K562 (cell line): ENCODE results near the gene MICOS13. TPM values are rescaled to one million over a fixed set of nuclear protein-coding genes. Genes with fewer than 3 reads are reported as not detected.

Source experiments
- ATAC-seq: fragments of 200-7000 bp; cut with Tn5 transposase; 3 replicates; pipeline ENCODE4 v1.9.1; 2020; ENCODE audit warnings: moderate library complexity
- BruUV-seq: library from RNA; stranded (reverse); fragments of 400-500 nt; replicated peaks from 2 replicates; lab custom pipeline; 2021; lab: Mats Ljungman, UMichigan
- CTCF ChIA-PET: fragments of 300-600 bp; formaldehyde crosslinking; extraction: SDS; loops from one replicate; lab custom pipeline; 2021; ENCODE audit warnings: low intra/inter-chr PET ratio; lab: Yijun Ruan, JAX
- POLR2A ChIA-PET: fragments of 300-600, 350-650 bp; sonication (Branson Sonifier 250); formaldehyde crosslinking; extraction: SDS; loops from one replicate; lab custom pipeline; 2021; ENCODE audit warnings: antibody characterized with exemption, inconsistent platforms; lab: Yijun Ruan, JAX
- DNase-seq, 4 experiments: peaks; one replicate each; pipeline versions ENCODE4 v3.0.0 to v3.0.0-alpha.2; 2011 to 2018; ENCODE audit warnings: low spot score in 3 of 4, mixed read lengths in 3 of 4; ENCODE audit errors: extremely low read depth in 1 of 4
- FAIRE-seq: peaks from 2 replicates; lab custom pipeline; 2011; peaks lifted over from hg19 to GRCh38; lab: Jason Lieb, UNC
- H2AFZ ChIP-seq: 2 replicates; pipeline ENCODE4 v1.6.0; 2011; ENCODE audit warnings: low read depth, low read length, control low read depth, inconsistent platforms
- H3K27ac ChIP-seq: fragments of 200-600 bp; 3 replicates; pipeline ENCODE4 v1.8.0; 2011; ENCODE audit warnings: low read depth, mild to moderate bottlenecking, control low read depth, inconsistent platforms, low read length, moderate library complexity, mixed read lengths; ENCODE audit errors: extremely low read depth
- H3K27me3 ChIP-seq, 2 experiments: fragments of 300-600 bp in 1 of 2; 2 replicates in 1 of 2; 3 replicates in 1 of 2; pipeline versions ENCODE4 v1.6.0 to v1.8.0; 2011; ENCODE audit warnings: inconsistent platforms in 2 of 2, low read length in 2 of 2, mild to moderate bottlenecking in 1 of 2, mixed read lengths in 1 of 2, moderate library complexity in 1 of 2; ENCODE audit not compliant: control insufficient read depth in 2 of 2, insufficient read depth in 2 of 2
- H3K36me3 ChIP-seq: fragments of 300-600 bp; 3 replicates; pipeline ENCODE4 v1.8.0; 2011; ENCODE audit warnings: mild to moderate bottlenecking, low read length, inconsistent platforms; ENCODE audit not compliant: control insufficient read depth, insufficient read depth
- H3K4me1 ChIP-seq, 2 experiments: fragments of 200-600 bp in 1 of 2; replicated peaks in 1 of 2; 2 replicates in 1 of 2; 3 replicates in 1 of 2; pipeline versions ENCODE4 v1.5.1 to v1.8.0; 2011; ENCODE audit warnings: inconsistent platforms in 2 of 2, low read length in 2 of 2, mild to moderate bottlenecking in 1 of 2, mixed read lengths in 1 of 2, moderate library complexity in 1 of 2; ENCODE audit not compliant: control insufficient read depth in 2 of 2, insufficient read depth in 2 of 2
- H3K4me2 ChIP-seq: 2 replicates; pipeline ENCODE4 v1.6.1; 2011; ENCODE audit warnings: low read length, control low read depth, inconsistent platforms, mixed read lengths; ENCODE audit not compliant: insufficient read depth
- H3K4me3 ChIP-seq: fragments of 200-600 bp; sonication (generic), shearing (Covaris generic); 2 replicates; pipeline ENCODE4 v1.5.1; 2016; ENCODE audit warnings: control low read depth, inconsistent platforms
- H3K79me2 ChIP-seq: fragments of 200-600 bp; 3 replicates; pipeline ENCODE4 v1.8.0; 2011; ENCODE audit warnings: low read length, inconsistent platforms; ENCODE audit not compliant: control insufficient read depth, insufficient read depth
- H3K9ac ChIP-seq, 2 experiments: 2 replicates each; pipeline versions ENCODE4 v1.6.0 to v1.6.1; 2011; ENCODE audit warnings: low read depth in 2 of 2, low read length in 2 of 2, control low read depth in 1 of 2, inconsistent platforms in 1 of 2, mild to moderate bottlenecking in 1 of 2, mixed read lengths in 1 of 2; ENCODE audit not compliant: insufficient read depth in 1 of 2
- H3K9me1 ChIP-seq: one replicate; pipeline ENCODE4 v1.6.0; 2011; ENCODE audit warnings: inconsistent platforms, mild to moderate bottlenecking, low read length, moderate library complexity; ENCODE audit not compliant: control insufficient read depth, insufficient read depth
- H3K9me3 ChIP-seq: replicated peaks from 2 replicates; pipeline ENCODE4 v1.5.1; 2011; ENCODE audit warnings: low read depth, low read length, inconsistent platforms; ENCODE audit not compliant: control insufficient read depth, insufficient read depth
- H4K20me1 ChIP-seq: replicated peaks from 2 replicates; pipeline ENCODE4 v1.6.1; 2011; ENCODE audit warnings: low read length, inconsistent platforms, mixed read lengths; ENCODE audit not compliant: control insufficient read depth, insufficient read depth
- ESRRA ChIP-seq: fragments of 450-650 bp; IDR thresholded peaks from 2 replicates; pipeline ENCODE4 v1.6.1; 2014; ENCODE audit warnings: low read depth, mild to moderate bottlenecking, moderate library complexity, borderline replicate concordance
- POLR2G ChIP-seq: fragments of 200-400 bp; formaldehyde crosslinking; IDR thresholded peaks from 2 replicates; pipeline ENCODE4 v1.6.1; 2017; ENCODE audit warnings: low read depth, mild to moderate bottlenecking, antibody characterized with exemption, low read length, moderate library complexity
- RBFOX2 ChIP-seq: fragments of 200-400 bp; formaldehyde crosslinking; IDR thresholded peaks from 2 replicates; pipeline ENCODE4 v1.6.1; 2017; ENCODE audit warnings: low read depth, mild to moderate bottlenecking, low read length, moderate library complexity
- RBM22 ChIP-seq: fragments of 200-400 bp; formaldehyde crosslinking; IDR thresholded peaks from 2 replicates; pipeline ENCODE4 v1.6.1; 2018; ENCODE audit warnings: low read length, low read depth; ENCODE audit not compliant: poor library complexity, severe bottlenecking
- WGBS: fragments of 100-300 bp; shearing (Covaris generic); methylation state at CpG from one replicate; pipeline ENCODE4 v1.1.6; 2016; ENCODE audit warnings: low coverage, mixed read lengths; ENCODE audit not compliant: insufficient coverage; ENCODE audit errors: missing lambda C conversion rate; 5-methylcytosine and 5-hydroxymethylcytosine counted together
- in situ Hi-C: fragments of 300-500 bp; cut with MboI; formaldehyde crosslinking; loops from 4 replicates; pipeline ENCODE4 v1.15.0; 2018; ENCODE audit warnings: inconsistent platforms, mixed read lengths
- intact Hi-C: fragments of 100-400 bp; cut with micrococcal nuclease; formaldehyde crosslinking; loops from 2 replicates; pipeline ENCODE4 v1.14.2; 2022
- polyA plus RNA-seq, 8 experiments: library from polyadenylated mRNA; depleted of rRNA in 4 of 8; stranded (reverse) in 5 of 8; unstranded in 3 of 8; fragments of >200 nt; fragmentation: Nextera tagmentation in 2 of 8; fragmentation: Illumina TruSeq in 1 of 8; extraction: Ambion mirVana in 2 of 8; extraction: Trizol in 1 of 8; gene quantifications; 2 replicates each; pipeline versions ENCODE4 v1.2.1 to v1.2.3, GENCODE V29; 2011 to 2014; ENCODE audit warnings: inconsistent platforms in 1 of 8, missing spikeins in 1 of 8
- total RNA-seq, 7 experiments: library from RNA; depleted of rRNA in 6 of 7; stranded (reverse); fragments of >200 nt in 6 of 7; fragmentation: Illumina TruSeq in 2 of 7; extraction: Trizol in 2 of 7; gene quantifications; 2 replicates each; pipeline versions ENCODE4 v1.2.1 to v1.2.3, GENCODE V29; 2011 to 2021; ENCODE audit warnings: low replicate concordance in 1 of 7

Gene MICOS13
- total and polyA plus RNA-seq, 9 of the 15 experiments (the other 6 are each of a cell fraction or from before 2014, with no cell fraction given) = 15.5 to 220 (median 49.4) TPM

DNA sequence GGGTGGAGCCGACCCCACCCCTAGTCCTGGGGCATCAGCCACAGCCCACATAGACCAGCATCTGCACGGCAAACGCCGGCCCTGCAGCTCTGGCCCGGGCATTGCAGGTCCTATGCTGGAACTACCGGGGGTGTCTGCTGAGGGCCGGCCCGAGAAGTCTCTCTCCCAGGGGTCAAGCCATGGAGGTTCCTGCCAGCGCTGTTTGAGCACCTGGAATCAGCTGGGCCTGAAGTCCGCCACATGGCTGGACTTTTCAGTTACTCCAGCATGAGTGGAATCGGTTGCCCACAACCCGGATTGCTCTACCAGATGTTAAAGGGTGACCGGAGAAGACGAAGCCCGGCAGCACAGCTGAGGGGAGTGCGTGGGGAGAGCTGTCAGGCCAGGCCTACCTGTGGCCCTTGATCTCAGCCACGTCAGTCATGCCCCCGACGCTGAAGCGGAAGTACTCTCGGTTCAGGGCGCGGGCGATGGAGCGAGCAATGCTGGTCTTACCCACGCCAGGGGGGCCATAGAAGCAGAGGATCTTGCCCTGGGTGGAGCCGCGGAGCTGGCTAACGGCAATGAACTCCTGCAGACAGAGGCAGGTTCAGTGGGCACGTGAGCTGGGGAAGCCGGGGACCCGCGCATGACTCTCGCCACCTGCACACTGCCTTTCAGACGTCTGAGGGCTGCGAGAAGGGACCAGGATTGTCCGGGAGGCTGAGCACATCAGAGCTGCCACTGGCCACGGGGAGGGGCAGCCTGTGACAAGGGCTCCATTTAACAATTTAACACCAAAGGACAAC lies 18.5 kb upstream of the MICOS13 start:
- no TSS peak for BruUV-seq
- peaks cover 41% of the 10 kb centered on the region for H3K79me2 ChIP-seq
- FAIRE-seq (no peak), ATAC-seq (no peak), DNase-seq (no peak)
- peak overlapping the region in 1 of 2 experiments; percentile 45; a peak in 2 of 4 replicates for H3K9ac ChIP-seq
- ChIA-PET POLR2A (interaction anchor here (0.6 to 2.7 kb wide), 8 partner anchors 9 to 1536 kb away, joined by 3 to 34 read pairs (median 4); partner anchors contain the start of gene RPL36), CTCF (no interaction called here)
- no peak overlapping the region for H2AFZ ChIP-seq
- H3K4me1 ChIP-seq = peaks cover 0 to 58% of the 10 kb centered on the region in 2 experiments; a peak in 2 of 5 replicates
- in situ Hi-C loops = no loop called here
- no peaks in the 10 kb centered on the region for H3K27me3 ChIP-seq
- H3K4me3 ChIP-seq = no peak overlapping the region
- H3K4me2 ChIP-seq = no peak overlapping the region
- H4K20me1 ChIP-seq = peaks cover 33% of the 10 kb centered on the region
- H3K36me3 ChIP-seq = peaks cover 83% of the 10 kb centered on the region; the same call in 2 of the 3 replicates
- H3K9me3 ChIP-seq = no peaks in the 10 kb centered on the region
- WGBS = 90% methylated on average over 38 of the region's 38 CpGs
- H3K27ac ChIP-seq = no peak overlapping the region
- peak; percentile 56; the same call in 1 of the 2 replicates for TF ChIP-seq RBFOX2
- TF ChIP-seq ESRRA = no peak
- peak; percentile 71 for TF ChIP-seq POLR2G
- peak; percentile 84 for TF ChIP-seq RBM22
- intact Hi-C loops = no loop called here
- no peaks in the 10 kb centered on the region for H3K9me1 ChIP-seq
